ENCODE data around the gene SCD5.

Gene SCD5

GRCh38 chr4:82645936-82646565 lies 152.5 kb downstream of the SCD5 start:
- in situ Hi-C loops (cut with MboI; ENCODE audit: low sequenced_read_pairs), result no loop called here

GRCh38 chr4:82644734-82645126 lies 153.9 kb downstream of the SCD5 start:
- in situ Hi-C loops (cut with MboI; ENCODE audit: low sequenced_read_pairs), result no loop called here

GRCh38 chr4:82643994-82644733 lies 154.4 kb downstream of the SCD5 start:
- in situ Hi-C loops (cut with MboI; ENCODE audit: low sequenced_read_pairs), result no loop called here

GRCh38 chr4:82642331-82642730 lies 156.3 kb downstream of the SCD5 start:
- in situ Hi-C loops (cut with MboI; ENCODE audit: low sequenced_read_pairs), result no loop called here

GRCh38 chr4:82640540-82640939 lies 158.1 kb downstream of the SCD5 start:
- in situ Hi-C loops (cut with MboI; ENCODE audit: low sequenced_read_pairs), result no loop called here

GRCh38 chr4:82639971-82640370 lies 158.6 kb downstream of the SCD5 start:
- in situ Hi-C loops (cut with MboI; ENCODE audit: low sequenced_read_pairs), result no loop called here

GRCh38 chr4:82638479-82638878 lies 160.1 kb downstream of the SCD5 start:
- in situ Hi-C loops (cut with MboI; ENCODE audit: low sequenced_read_pairs), result no loop called here

- in situ Hi-C loops (cut with MboI; ENCODE audit: low sequenced_read_pairs), result no loop called here
These were observed 168.5 kb downstream of the SCD5 start for GRCh38 chr4:82630079-82630478.

GRCh38 chr4:82629238-82630000 lies 169.2 kb downstream of the SCD5 start:
- in situ Hi-C loops (cut with MboI; ENCODE audit: low sequenced_read_pairs), result no loop called here

GRCh38 chr4:82626251-82626868 lies 172.2 kb downstream of the SCD5 start:
- in situ Hi-C loops (cut with MboI; ENCODE audit: low sequenced_read_pairs), result no loop called here

- in situ Hi-C loops (cut with MboI; ENCODE audit: low sequenced_read_pairs), result no loop called here
These were observed 173.8 kb downstream of the SCD5 start for GRCh38 chr4:82624819-82625218.

GRCh38 chr4:82623121-82623683 lies 175.4 kb downstream of the SCD5 start:
- in situ Hi-C loops (cut with MboI; ENCODE audit: low sequenced_read_pairs), result no loop called here

GRCh38 chr4:82621251-82621650 lies 177.3 kb downstream of the SCD5 start:
- in situ Hi-C loops (cut with MboI; ENCODE audit: low sequenced_read_pairs), result no loop called here

GRCh38 chr4:82620126-82620735 lies 178.4 kb downstream of the SCD5 start:
- in situ Hi-C loops (cut with MboI; ENCODE audit: low sequenced_read_pairs), result no loop called here

- in situ Hi-C loops (cut with MboI; ENCODE audit: low sequenced_read_pairs), result no loop called here
These were observed 180.4 kb downstream of the SCD5 start for GRCh38 chr4:82618103-82618720.

GRCh38 chr4:82614838-82615449 lies 183.7 kb downstream of the SCD5 start:
- in situ Hi-C loops (cut with MboI; ENCODE audit: low sequenced_read_pairs), result no loop called here

GRCh38 chr4:82613121-82613520 lies 185.5 kb downstream of the SCD5 start:
- in situ Hi-C loops (cut with MboI; ENCODE audit: low sequenced_read_pairs), result no loop called here

GRCh38 chr4:82611982-82612381 lies 186.6 kb downstream of the SCD5 start:
- in situ Hi-C loops (cut with MboI; ENCODE audit: low sequenced_read_pairs), result no loop called here

- in situ Hi-C loops (cut with MboI; ENCODE audit: low sequenced_read_pairs), result no loop called here
These were observed 187.1 kb downstream of the SCD5 start for GRCh38 chr4:82611527-82611926.

GRCh38 chr4:82610041-82610440 lies 188.6 kb downstream of the SCD5 start:
- in situ Hi-C loops (cut with MboI; ENCODE audit: low sequenced_read_pairs), result no loop called here
